ENCODE results near the gene SIK3. TPM values are rescaled to one million over a fixed set of nuclear protein-coding genes. Genes with fewer than 3 reads are reported as not detected.
A peak's percentile ranks its signal among the peaks of the same experiment; 100 is the strongest.

Gene SIK3
- total RNA-seq, 1 experiment from 2014 or later = 33.3 TPM

- H3K27me3 Mint-ChIP-seq (ENCODE audit: insufficient read depth, unreplicated experiment) = no peaks in the 10 kb centered on the region
- TF ChIP-seq, protein P1, sequence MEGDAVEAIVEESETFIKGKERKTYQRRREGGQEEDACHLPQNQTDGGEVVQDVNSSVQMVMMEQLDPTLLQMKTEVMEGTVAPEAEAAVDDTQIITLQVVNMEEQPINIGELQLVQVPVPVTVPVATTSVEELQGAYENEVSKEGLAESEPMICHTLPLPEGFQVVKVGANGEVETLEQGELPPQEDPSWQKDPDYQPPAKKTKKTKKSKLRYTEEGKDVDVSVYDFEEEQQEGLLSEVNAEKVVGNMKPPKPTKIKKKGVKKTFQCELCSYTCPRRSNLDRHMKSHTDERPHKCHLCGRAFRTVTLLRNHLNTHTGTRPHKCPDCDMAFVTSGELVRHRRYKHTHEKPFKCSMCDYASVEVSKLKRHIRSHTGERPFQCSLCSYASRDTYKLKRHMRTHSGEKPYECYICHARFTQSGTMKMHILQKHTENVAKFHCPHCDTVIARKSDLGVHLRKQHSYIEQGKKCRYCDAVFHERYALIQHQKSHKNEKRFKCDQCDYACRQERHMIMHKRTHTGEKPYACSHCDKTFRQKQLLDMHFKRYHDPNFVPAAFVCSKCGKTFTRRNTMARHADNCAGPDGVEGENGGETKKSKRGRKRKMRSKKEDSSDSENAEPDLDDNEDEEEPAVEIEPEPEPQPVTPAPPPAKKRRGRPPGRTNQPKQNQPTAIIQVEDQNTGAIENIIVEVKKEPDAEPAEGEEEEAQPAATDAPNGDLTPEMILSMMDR (IDR thresholded peaks at IDR 0.05; ENCODE audit: unreplicated experiment) = no peak
- CTCF ChIA-PET = interaction anchor here (1.0 kb wide), 1 partner anchor 35 kb away, joined by 3 read pairs; no protein-coding TSS in a partner anchor
- no peak overlapping the region for H3K4me3 Mint-ChIP-seq (ENCODE audit: unreplicated experiment)
- peaks cover 3% of the 10 kb centered on the region for H3K4me1 Mint-ChIP-seq (ENCODE audit: insufficient read depth, unreplicated experiment)
- no peak overlapping the region for H3K27ac Mint-ChIP-seq (ENCODE audit: low read depth, unreplicated experiment)
- no peak for DNase-seq (ENCODE audit: unreplicated experiment)
- POLR2A ChIA-PET = interaction anchor here (0.8 to 2.1 kb wide), 7 partner anchors 12 to 82 kb away, joined by 3 to 8 read pairs (median 5); no protein-coding TSS in a partner anchor
- intact Hi-C loops (cut with micrococcal nuclease) = no loop called here
- BruUV-seq (replicated peaks) = no TSS peak
- H3K9me3 Mint-ChIP-seq (ENCODE audit: unreplicated experiment) = no peaks in the 10 kb centered on the region
- peaks cover 7% of the 10 kb centered on the region for H3K36me3 Mint-ChIP-seq (ENCODE audit: insufficient read depth, unreplicated experiment)
These were observed 80.8 kb downstream of the SIK3 start for GRCh38 chr11:117017456-117017855.

GRCh38 chr11:117016747-117017146 is 81.5 kb downstream of the SIK3 start:
- Mint-ChIP-seq H3K4me3 (ENCODE audit: unreplicated experiment) (no peak overlapping the region), H3K9me3 (ENCODE audit: unreplicated experiment) (no peaks in the 10 kb centered on the region), H3K36me3 (ENCODE audit: insufficient read depth, unreplicated experiment) (peaks cover 7% of the 10 kb centered on the region), H3K27me3 (ENCODE audit: insufficient read depth, unreplicated experiment) (no peaks in the 10 kb centered on the region), H3K27ac (ENCODE audit: low read depth, unreplicated experiment) (no peak overlapping the region), H3K4me1 (ENCODE audit: insufficient read depth, unreplicated experiment) (peaks cover 6% of the 10 kb centered on the region)
- intact Hi-C loops (cut with micrococcal nuclease) = no loop called here
- POLR2A ChIA-PET = interaction anchor here (0.8 to 2.1 kb wide), 5 partner anchors 12 to 78 kb away, joined by 3 to 8 read pairs (median 6); no protein-coding TSS in a partner anchor
- TF ChIP-seq, protein P1 (IDR thresholded peaks at IDR 0.05; ENCODE audit: unreplicated experiment) = no peak
- BruUV-seq (replicated peaks) = no TSS peak
- CTCF ChIA-PET = interaction anchor here (1.0 to 1.1 kb wide), 2 partner anchors 36 to 196 kb away, joined by 3 to 5 read pairs; no protein-coding TSS in a partner anchor
- no peak for DNase-seq (ENCODE audit: unreplicated experiment)

DNA sequence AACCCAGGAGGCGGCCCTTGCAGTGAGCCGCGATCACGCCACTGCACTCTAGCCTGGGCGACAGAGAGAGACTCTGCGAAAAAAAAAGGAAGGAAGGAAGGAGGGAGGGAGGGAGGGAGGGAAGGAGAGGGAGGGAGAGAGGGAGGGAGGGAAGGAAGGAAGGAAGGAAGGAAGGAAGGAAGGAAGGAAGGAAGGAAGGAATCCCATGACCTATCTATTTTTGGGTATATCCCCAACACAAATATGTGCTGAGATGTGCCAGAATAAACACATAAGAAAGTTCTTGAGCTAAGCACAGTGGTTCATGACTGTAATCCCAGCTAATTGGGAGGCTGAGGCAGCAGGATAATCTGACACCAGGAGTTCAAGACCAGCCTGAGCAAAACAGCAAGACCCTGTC is 82.0 kb downstream of the SIK3 start:
- no TSS peak for BruUV-seq (replicated peaks)
- no peak overlapping the region for H3K27ac Mint-ChIP-seq (ENCODE audit: low read depth, unreplicated experiment)
- TF ChIP-seq, protein P1 (IDR thresholded peaks at IDR 0.05; ENCODE audit: unreplicated experiment) = no peak
- H3K4me1 Mint-ChIP-seq (ENCODE audit: insufficient read depth, unreplicated experiment) = peaks cover 9% of the 10 kb centered on the region
- no peaks in the 10 kb centered on the region for H3K27me3 Mint-ChIP-seq (ENCODE audit: insufficient read depth, unreplicated experiment)
- peaks cover 7% of the 10 kb centered on the region for H3K36me3 Mint-ChIP-seq (ENCODE audit: insufficient read depth, unreplicated experiment)
- no peak for DNase-seq (ENCODE audit: unreplicated experiment)
- H3K9me3 Mint-ChIP-seq (ENCODE audit: unreplicated experiment) = no peaks in the 10 kb centered on the region
- no peak overlapping the region for H3K4me3 Mint-ChIP-seq (ENCODE audit: unreplicated experiment)
- POLR2A ChIA-PET = interaction anchor here (0.8 to 2.1 kb wide), 4 partner anchors 24 to 79 kb away, joined by 3 to 8 read pairs (median 6); no protein-coding TSS in a partner anchor
- intact Hi-C loops (cut with micrococcal nuclease) = no loop called here
- CTCF ChIA-PET = interaction anchor here (1.1 kb wide), 1 partner anchor 195 kb away, joined by 5 read pairs; no protein-coding TSS in a partner anchor

- BruUV-seq (replicated peaks) = no TSS peak
- H3K4me3 Mint-ChIP-seq (ENCODE audit: unreplicated experiment) = peak overlapping the region; percentile 50
- intact Hi-C loops (cut with micrococcal nuclease) = loop anchor here (2.0 to 5.0 kb wide), 2 partner anchors 25 to 86 kb away; partner anchors contain the start of gene SIK3
- peaks cover 24% of the 10 kb centered on the region for H3K4me1 Mint-ChIP-seq (ENCODE audit: insufficient read depth, unreplicated experiment)
- DNase-seq (ENCODE audit: unreplicated experiment) = peak; percentile 77
- H3K27ac Mint-ChIP-seq (ENCODE audit: low read depth, unreplicated experiment) = peak overlapping the region; percentile 62
- CTCF ChIA-PET = interaction anchor here (0.6 to 1.5 kb wide), 6 partner anchors 8 to 133 kb away, joined by 3 to 6 read pairs (median 4); no protein-coding TSS in a partner anchor
- TF ChIP-seq, protein P1 (IDR thresholded peaks at IDR 0.05; ENCODE audit: unreplicated experiment) = no peak
- no peaks in the 10 kb centered on the region for H3K27me3 Mint-ChIP-seq (ENCODE audit: insufficient read depth, unreplicated experiment)
- H3K36me3 Mint-ChIP-seq (ENCODE audit: insufficient read depth, unreplicated experiment) = peaks cover 7% of the 10 kb centered on the region
- H3K9me3 Mint-ChIP-seq (ENCODE audit: unreplicated experiment) = no peaks in the 10 kb centered on the region
- POLR2A ChIA-PET = interaction anchor here (0.6 to 3.1 kb wide), 26 partner anchors 8 to 242 kb away, joined by 3 to 17 read pairs (median 6); partner anchors contain the start of gene SIK3
These were observed 86.7 kb downstream of the SIK3 start for GRCh38 chr11:117011541-117011898.
